GM12864 (cell line): ENCODE data around the gene NRCAM.

Source experiments
- DNase-seq: peaks from one replicate; pipeline ENCODE4 v3.0.0-alpha.2; 2011; ENCODE audit warnings: low read depth
- H3K4me3 ChIP-seq: 2 replicates; pipeline ENCODE4 v1.5.1; 2011; ENCODE audit warnings: mild to moderate bottlenecking, low read depth, low read length, control low read depth
- CTCF ChIP-seq: IDR thresholded peaks from 2 replicates; pipeline ENCODE4 v1.5.1; 2011; ENCODE audit warnings: low read depth, mild to moderate bottlenecking, moderate library complexity, low read length, control low read depth, inconsistent platforms; ENCODE audit errors: missing control alignments

The NRCAM gene

GRCh38 chr7:108167460-108167859 is 288.8 kb downstream of the NRCAM start:
- TF ChIP-seq CTCF: no peak
- H3K4me3 ChIP-seq: no peak overlapping the region
- no peak for DNase-seq

GRCh38 chr7:108166687-108167086 is 289.5 kb downstream of the NRCAM start:
- no peak for DNase-seq
- no peak for TF ChIP-seq CTCF
- no peak overlapping the region for H3K4me3 ChIP-seq

- no peak overlapping the region for H3K4me3 ChIP-seq
- no peak for TF ChIP-seq CTCF
- DNase-seq: no peak
These were observed 290.5 kb downstream of the NRCAM start for GRCh38 chr7:108165723-108166122.

GRCh38 chr7:108164946-108165345 is 291.3 kb downstream of the NRCAM start:
- no peak for TF ChIP-seq CTCF
- no peak overlapping the region for H3K4me3 ChIP-seq
- DNase-seq: no peak

- no peak for TF ChIP-seq CTCF
- H3K4me3 ChIP-seq: no peak overlapping the region
- DNase-seq: no peak
These were observed 291.9 kb downstream of the NRCAM start for GRCh38 chr7:108164342-108164741.

- H3K4me3 ChIP-seq: no peak overlapping the region
- DNase-seq: no peak
- TF ChIP-seq CTCF: no peak
These were observed 297.5 kb downstream of the NRCAM start for GRCh38 chr7:108158776-108159175.

- TF ChIP-seq CTCF: no peak
- DNase-seq: no peak
- H3K4me3 ChIP-seq: no peak overlapping the region
These were observed 298.5 kb downstream of the NRCAM start for GRCh38 chr7:108157606-108158335.
